RWPE1 (cell line): ENCODE results near the gene P3H3.
A peak's percentile ranks its signal among the peaks of the same experiment; 100 is the strongest.
"Not testable (repeated sequence)": the region's sequence is repeated elsewhere in the genome, so short reads cannot be mapped to it uniquely, and the experiment has no call there.

Experiments
- CTCF ChIA-PET: fragments of 350-600 bp; sonication (Branson Sonifier 250); formaldehyde crosslinking; extraction: SDS; loops from one replicate; lab custom pipeline; 2021; lab: Yijun Ruan, JAX
- POLR2A ChIA-PET: fragments of 400-600 bp; formaldehyde crosslinking; extraction: SDS; loops from one replicate; lab custom pipeline; 2020; ENCODE audit warnings: antibody characterized with exemption; ENCODE audit not compliant: low non-redundant PET; lab: Yijun Ruan, JAX
- DNase-seq: peaks from one replicate; pipeline ENCODE4 v3.0.0; 2012; ENCODE audit warnings: low spot score
- H3K27ac ChIP-seq: fragments of 450-650 bp; 2 replicates; pipeline ENCODE4 v1.5.1; 2017
- TF ChIP-seq, protein P1 (sequence below): fragments of 450-650 bp; conservative IDR thresholded peaks from 2 replicates; pipeline ENCODE4 v1.5.1; 2017; ENCODE audit warnings: low read depth, mild to moderate bottlenecking

P3H3 gene

DNA sequence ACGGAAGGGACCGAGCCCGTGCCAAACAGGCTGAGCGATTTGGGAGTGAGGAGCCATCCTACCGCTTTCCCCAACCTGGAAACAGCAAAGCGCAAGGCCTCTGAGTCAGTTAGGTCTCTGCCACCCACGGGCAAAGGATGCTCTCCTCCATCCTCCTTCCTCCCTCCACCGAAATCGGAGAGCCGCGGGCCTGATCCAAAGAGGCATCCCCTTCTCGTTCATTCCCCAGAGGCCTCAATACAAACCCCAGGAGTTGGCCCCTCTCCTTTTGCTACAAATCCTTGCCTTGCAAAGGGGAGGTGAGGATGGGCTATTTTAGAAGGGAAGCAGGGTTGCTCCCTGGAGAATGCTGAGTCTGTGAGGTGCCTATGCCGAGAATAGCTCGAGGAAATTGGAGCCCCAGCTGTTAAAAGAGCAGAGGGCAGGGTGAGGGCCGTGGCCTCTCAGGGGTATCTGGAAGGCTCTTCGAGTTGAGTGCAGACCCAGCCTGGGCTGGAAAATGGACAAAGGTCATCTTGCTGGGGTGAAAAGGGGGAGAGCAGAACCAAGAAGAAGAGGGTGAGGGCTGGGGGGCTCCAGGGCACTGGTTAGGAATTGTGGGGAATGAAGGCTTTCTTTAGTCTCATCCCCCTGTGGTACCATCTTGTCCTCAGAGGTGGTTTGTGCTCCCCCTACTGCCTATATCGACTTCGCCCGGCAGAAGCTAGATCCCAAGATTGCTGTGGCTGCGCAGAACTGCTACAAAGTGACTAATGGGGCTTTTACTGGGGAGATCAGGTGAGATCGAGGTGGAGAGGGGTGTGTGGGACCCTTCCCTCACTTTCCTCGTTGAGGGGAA lies 40.2 kb downstream of the P3H3 start:
- ChIA-PET POLR2A (interaction anchor here (2.3 kb wide), 1 partner anchor 16 kb away, joined by 13 read pairs; the partner anchor contains the start of gene USP5), CTCF (interaction anchor here (0.6 to 2.0 kb wide), 4 partner anchors 16 to 117 kb away, joined by 3 to 12 read pairs (median 6); no protein-coding TSS in a partner anchor)
- DNase-seq, result no peak
- H3K27ac ChIP-seq, result peak overlapping the region; percentile 84
- TF ChIP-seq, protein P1, sequence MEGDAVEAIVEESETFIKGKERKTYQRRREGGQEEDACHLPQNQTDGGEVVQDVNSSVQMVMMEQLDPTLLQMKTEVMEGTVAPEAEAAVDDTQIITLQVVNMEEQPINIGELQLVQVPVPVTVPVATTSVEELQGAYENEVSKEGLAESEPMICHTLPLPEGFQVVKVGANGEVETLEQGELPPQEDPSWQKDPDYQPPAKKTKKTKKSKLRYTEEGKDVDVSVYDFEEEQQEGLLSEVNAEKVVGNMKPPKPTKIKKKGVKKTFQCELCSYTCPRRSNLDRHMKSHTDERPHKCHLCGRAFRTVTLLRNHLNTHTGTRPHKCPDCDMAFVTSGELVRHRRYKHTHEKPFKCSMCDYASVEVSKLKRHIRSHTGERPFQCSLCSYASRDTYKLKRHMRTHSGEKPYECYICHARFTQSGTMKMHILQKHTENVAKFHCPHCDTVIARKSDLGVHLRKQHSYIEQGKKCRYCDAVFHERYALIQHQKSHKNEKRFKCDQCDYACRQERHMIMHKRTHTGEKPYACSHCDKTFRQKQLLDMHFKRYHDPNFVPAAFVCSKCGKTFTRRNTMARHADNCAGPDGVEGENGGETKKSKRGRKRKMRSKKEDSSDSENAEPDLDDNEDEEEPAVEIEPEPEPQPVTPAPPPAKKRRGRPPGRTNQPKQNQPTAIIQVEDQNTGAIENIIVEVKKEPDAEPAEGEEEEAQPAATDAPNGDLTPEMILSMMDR, result no peak

DNA sequence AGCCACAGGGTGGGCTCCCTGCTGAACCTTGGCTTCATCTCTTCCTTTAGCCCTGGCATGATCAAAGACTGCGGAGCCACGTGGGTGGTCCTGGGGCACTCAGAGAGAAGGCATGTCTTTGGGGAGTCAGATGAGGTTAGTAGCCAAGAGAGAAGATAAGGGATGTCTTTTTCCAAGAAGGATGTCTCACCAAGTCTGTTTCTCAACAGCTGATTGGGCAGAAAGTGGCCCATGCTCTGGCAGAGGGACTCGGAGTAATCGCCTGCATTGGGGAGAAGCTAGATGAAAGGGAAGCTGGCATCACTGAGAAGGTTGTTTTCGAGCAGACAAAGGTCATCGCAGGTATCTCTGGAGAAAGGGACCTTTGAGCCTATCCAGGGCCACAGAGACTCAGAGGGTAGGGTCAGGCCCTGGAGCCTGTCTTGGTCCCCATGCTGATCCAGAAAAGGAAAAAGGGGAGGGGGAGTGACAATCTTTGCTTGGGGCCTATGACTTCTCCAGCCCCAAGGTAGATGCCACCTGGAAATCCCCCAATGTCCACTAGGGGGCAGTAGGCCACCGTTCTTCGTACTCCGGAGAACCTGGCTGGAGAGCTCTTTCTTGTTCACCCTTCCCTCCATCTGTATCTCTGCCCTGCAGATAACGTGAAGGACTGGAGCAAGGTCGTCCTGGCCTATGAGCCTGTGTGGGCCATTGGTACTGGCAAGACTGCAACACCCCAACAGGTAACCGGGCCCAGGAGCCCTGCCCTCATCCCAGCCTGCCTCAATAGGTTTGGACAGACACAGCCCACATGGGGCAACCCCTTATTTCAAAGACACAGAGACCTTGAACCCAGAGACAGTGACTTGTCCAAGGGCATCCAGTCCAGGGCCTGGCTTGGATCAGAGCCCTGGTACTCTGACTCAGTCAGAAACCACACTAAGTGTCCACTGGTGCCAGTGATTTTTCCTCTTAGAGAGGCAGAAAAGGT lies 41.1 kb downstream of the P3H3 start:
- H3K27ac ChIP-seq, result peak overlapping the region; percentile 84
- peak; percentile 61 for DNase-seq
- TF ChIP-seq, protein P1, result peak; percentile 71
- ChIA-PET POLR2A (no interaction called here), CTCF (interaction anchor here (0.7 to 2.0 kb wide), 6 partner anchors 15 to 145 kb away, joined by 3 to 12 read pairs (median 6); partner anchors contain the start of gene USP5)

DNA sequence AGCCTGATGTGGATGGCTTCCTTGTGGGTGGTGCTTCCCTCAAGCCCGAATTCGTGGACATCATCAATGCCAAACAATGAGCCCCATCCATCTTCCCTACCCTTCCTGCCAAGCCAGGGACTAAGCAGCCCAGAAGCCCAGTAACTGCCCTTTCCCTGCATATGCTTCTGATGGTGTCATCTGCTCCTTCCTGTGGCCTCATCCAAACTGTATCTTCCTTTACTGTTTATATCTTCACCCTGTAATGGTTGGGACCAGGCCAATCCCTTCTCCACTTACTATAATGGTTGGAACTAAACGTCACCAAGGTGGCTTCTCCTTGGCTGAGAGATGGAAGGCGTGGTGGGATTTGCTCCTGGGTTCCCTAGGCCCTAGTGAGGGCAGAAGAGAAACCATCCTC lies 42.1 kb downstream of the P3H3 start:
- DNase-seq, POLR2A ChIA-PET: not testable (repeated sequence)
- H3K27ac ChIP-seq, result peak overlapping the region; percentile 84
- CTCF ChIA-PET, result interaction anchor here (0.6 to 2.0 kb wide), 4 partner anchors 21 to 348 kb away, joined by 3 to 12 read pairs (median 3); no protein-coding TSS in a partner anchor

DNA sequence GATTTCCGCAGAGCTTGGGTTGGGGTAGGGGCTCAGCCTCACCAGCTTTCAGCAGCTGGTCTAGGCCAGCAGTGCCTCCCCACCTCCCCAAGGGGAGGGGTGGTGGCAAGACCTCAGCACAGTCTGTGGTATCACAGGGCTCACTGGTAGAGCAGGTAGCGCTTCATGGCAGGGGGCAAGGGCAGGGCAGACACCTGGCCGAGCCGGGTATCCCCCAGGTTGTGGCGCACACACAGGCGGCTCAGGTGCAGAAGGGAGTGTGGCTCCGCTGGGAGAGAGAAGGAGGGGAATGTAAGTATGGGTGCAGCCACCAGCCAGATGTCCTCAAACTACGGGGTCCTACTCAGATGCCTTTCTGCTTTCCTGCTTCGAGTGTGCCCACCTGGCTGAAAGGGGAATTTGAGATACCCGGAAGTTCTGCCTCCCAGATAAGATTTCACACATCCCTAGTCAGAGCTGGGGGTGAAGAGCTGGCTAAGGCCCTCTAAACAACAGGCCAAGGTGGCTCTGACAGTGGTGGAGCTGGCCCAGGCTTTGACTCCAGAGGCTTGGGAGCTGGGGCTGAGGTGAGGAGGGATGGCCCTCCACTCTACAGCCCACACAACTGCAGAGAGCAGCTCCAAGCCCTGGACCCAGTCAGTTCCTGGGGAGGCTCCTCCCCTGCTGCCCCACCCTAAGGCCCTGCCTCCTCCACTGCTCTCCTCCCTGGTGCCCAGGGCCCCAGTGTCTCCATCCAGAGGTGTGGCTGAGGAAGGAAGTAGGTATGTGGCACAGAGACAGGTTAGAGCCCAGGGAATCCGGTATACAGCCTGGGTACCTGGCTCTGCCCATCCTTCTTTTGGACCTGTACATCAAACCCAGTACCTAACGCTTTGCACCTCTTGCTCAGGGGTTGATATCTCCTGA lies 43.1 kb downstream of the P3H3 start:
- TF ChIP-seq, protein P1, result no peak
- POLR2A ChIA-PET, result interaction anchor here (0.6 to 2.4 kb wide), 2 partner anchors 20 to 81 kb away, joined by 3 to 9 read pairs; no protein-coding TSS in a partner anchor
- DNase-seq, result peak; percentile 62

DNA sequence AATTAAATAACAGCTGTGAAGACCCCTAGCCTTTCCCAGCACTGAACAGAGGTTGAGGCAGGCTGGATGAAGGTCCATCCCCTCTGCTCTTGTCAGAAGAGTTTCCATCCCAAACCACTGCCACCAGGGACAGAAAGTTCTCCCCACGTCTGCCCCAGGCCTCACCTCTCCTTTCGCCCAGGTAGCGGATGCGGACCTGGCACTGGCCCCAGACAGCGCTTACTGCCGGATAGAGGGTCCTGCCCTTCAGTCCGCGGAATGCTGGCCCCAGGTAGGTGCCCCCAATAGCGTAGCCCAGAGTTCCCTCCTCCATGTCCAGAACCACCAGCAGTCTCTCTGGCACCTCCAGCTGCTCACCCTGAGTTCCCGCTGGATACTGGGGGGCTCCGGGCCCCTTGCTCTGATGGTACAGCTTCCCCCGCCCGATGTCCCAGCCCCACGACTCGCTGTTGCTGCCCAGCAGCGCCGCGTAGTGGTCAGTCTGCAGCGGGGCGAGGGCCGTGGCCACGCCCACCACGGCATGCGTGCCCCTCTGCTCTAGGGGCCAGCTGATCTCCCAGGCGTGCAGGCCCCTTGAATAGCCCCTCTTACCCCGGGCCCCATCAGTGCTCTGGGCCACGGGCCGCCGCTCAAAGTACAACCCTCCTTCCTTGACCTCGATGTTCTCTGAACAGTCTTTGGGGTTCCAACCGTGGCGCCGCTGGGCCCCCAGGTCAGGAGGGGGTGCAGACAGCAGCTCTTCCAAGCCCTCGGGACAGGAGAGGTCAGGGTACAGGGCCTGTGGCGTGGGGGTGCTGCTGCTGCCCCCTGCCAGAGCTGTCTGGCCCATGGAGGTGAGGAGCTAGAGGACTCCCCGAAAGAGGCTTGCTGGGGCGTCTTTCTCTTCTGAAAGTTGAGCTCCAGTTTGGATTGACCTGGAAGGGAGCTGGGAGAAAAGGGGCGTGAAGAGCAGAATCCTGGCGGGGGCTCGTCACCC lies 44.2 kb downstream of the P3H3 start:
- ChIA-PET CTCF (interaction anchor here (0.5 to 3.2 kb wide), 26 partner anchors 9 to 824 kb away, joined by 3 to 16 read pairs (median 4); partner anchors contain the start of genes CDCA3, LRRC23 and VAMP1), POLR2A (interaction anchor here (0.5 to 2.4 kb wide), 3 partner anchors 10 to 53 kb away, joined by 3 to 9 read pairs (median 5); no protein-coding TSS in a partner anchor)
- peak; percentile 72 for DNase-seq
- TF ChIP-seq, protein P1, result peak; percentile 84
- peak overlapping the region; percentile 84 for H3K27ac ChIP-seq

More for the DNA sequence above, 43.1 kb downstream of the P3H3 start:
- CTCF ChIA-PET, result interaction anchor here (0.5 to 3.2 kb wide), 8 partner anchors 10 to 401 kb away, joined by 3 to 16 read pairs (median 4); partner anchors contain the start of gene VAMP1
- H3K27ac ChIP-seq, result peak overlapping the region; percentile 84
